ENCODE measurements around the gene TSPOAP1.

The TSPOAP1 gene

DNA sequence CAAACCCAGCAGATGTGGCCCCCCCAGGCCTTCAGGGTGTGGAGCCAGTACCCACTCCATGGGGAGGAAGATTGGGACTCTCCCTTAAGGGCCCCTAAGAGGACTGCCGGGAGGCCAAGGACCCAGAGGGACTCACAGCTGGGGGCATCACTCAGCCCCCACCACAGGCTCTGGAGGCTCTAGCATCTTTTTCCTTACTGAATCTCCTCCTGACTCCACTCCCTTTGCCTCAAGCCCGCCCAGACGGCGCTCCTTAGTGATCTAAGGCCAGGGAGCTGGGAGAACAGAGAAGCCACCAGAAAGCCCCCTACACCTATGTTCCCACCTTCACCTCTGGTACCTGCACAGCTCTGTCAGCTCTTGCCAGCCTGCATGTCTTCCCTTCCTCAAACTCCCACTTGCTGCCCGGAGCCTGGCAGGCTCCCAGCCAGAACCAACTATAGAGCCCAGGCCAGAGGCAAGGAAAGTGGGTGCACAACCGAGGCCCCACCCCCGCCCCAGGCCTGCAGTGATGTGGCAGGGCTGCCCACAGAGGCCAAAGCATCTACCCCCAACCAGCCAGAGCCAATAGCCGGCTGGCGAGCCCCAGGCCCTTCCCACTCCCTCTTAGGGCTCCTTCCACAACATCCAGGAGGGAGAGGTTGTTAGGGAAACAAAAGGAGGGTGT lies 25.5 kb downstream of the TSPOAP1 start:
- DNase-seq = no peak

DNA sequence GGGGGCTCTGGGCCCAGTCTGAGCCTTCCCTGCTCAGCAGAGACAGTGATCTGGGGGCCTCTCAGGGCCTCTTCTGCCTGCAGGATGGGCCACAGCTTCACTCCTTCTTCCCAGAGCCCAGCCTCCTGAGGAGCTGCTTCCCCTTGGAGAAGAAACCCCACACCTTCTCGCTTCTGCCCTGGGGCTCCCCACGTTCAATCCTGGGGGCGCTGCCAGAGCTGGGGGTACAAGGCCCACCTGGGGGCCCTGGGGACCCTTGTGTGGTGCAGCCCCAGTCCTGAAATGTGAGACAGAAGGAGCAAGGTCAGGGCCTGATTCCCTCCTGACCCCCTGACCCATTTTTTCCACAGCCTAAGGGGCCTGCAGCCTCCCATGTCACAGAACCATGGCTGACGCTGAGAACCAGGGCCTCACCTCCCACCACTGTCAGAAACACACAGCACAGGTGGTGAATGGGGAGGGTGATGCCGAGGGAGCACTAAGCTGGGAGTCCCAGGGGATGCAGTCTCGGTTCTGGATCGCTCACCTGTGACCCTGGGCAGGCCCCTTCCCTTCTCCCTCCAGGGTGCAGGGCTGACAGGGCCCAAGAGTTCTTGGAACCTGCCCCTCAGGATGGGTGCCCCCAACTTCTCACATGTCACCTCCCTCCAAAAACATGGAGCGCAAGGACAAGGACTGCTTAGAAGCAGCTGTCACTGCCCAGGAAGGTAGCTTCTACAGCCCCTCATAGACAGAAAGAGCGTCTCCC lies 26.2 kb downstream of the TSPOAP1 start:
- no peak for DNase-seq

DNA sequence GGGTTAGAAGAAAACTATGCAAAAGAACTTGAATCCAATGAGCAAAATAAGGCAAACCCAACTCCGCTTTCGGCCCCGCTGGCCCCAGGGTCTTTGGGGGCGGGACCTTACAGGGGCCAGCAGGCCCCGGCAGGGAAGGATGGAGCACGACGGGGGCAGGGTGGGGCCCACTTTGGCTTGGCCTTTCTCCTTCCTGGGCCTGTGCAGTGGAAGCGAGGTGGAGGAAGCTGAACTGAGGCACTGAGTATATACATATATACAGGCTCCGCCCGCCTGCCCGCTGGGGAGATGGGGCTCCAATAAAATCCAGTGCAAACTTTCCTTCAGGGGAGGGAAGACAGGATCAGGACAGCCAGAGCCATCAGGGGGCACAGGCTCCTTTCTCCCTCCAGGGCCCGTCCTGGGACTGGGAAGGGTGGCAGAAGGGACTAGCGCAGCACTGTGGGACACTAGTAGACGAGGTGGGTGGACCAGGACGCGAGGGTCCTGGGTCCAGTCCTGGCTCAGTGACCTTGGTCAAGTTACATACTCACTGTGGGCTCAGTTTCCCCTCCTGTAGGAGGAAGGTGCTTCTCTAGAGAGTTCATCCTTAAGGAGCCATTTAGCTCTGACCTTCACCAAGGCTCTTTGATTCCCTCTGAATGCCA lies 27.0 kb downstream of the TSPOAP1 start:
- DNase-seq = no peak

DNA sequence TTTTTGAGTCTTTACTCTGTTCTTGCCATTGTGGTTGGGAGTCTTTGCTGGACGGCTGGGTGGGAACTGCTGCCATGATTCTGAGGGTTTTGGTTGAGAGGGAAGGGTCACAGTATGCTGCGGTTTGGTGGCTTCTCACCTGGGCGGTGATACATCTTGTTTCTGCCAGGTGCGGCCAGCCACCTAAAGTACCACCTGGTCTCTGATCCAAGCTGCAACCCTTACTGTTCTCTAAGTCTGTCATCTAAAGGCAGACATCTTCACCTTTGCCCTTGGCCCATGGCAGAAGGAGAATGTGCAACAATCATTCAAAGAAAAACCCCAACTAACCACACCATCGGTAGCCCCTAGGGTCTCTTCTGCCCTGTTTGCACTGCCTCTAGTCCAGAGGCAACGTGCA lies 28.3 kb downstream of the TSPOAP1 start:
- no peak for DNase-seq

DNA sequence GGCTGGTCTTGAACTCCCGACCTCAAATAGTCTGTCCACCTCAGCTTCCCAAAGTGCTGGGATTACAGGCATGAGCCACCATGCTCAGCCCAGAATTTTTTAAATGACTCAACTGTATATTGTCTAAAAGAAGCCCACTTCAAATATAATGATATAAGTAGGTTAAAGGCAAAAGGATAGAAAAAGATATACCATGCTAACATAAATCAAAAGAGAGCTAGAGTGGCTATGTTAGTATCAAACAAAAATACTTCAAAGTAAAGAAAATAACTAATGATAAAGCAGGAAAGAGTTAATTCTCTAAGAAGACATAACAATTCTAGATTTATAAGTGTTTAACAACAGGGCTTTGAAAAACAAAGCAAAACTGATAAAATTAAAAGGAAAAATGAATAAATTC lies 34.6 kb downstream of the TSPOAP1 start:
- no peak for DNase-seq

DNA sequence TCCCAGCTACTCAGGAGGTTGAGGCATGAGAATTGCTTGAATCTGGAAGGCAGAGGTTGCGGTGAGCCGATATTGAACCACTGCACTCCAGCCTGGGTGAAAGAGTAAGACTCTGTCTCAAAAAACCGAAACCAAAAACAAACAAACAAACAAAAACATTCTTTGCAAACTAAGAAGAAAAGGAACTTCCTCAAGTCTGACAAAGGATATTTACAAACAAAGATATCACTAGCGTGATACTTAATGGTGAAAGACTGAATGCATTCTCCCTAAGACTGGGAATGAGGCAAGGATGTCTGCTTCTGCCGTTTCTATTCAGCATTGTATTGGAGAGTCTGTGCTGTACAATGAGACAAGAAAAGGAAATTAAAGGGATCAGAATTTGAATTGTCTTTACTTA lies 37.3 kb downstream of the TSPOAP1 start:
- DNase-seq = no peak

DNA sequence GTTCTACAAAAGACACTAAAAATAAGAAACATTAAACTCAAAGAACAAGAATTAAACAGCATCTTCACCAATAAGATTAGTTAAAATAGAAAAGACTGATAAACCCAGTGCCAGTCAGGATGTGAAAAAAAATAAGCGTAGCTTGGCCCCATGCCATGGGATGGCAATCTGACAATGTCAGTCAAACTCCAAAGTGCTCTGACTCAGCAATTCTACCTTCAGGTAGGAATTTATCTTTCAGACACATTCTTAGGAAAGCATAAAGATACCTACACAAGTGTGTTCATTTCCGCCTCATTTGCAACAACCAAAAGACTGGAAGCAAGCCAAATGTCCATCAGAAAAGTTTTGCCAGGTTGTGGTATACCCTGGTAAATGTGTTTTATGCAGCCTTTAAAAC lies 38.7 kb downstream of the TSPOAP1 start:
- DNase-seq = no peak

DNA sequence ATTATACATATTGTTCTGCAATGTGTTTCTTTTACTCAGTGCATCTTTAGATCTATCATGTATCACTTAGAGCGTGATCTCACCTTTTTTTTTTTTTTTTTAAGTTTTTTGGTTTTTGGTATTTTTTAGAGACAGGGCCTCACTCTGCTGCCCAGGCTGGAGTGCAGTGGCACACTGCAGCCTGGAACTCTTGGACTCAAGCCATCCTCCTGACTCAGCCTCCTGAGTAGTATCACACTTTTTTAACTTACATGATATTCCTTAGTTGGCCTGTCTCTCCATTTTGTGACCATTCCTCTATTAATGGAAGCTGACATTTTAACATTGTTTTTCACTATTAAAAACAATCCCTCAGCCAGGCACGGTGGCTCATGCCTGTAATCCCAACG lies 43.2 kb downstream of the TSPOAP1 start:
- no peak for DNase-seq

DNA sequence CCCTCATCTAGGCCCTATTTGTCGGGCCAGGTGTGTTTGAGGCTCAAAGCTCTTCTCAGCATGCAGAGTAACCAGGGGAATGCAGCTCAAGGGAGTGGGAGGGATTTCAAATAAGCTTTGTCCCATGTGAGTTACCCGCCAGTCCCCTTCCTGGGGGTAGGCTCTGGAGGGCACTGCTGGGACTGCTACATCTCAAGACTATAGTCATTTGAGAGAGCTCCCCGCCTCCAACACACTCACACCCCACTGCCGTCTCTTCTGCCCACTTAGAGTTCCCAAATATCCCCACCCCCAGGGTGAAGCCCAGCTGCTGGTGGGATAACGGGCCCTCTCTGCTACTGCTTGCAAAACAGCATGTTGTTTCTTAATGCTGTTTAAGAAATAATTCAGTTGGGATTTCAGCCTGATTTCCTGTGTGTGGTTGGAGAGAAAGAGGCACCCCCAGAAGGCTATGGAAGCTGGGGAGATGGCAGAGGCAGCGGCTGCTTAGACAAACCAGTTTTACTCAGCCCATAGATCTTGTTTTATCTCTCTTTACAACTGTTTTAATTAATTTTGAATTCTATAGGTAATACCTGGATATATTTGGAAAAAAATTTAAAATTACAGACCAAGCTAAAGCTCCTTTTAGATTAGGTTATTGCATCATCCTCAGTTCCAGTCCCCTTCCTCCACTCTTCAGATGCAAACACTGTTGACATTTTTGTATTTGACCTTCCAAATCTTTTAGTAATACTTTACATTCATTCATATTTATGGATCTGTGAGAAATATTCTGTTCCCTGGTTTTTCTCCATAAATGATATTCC lies 43.8 kb downstream of the TSPOAP1 start:
- no peak for DNase-seq

DNA sequence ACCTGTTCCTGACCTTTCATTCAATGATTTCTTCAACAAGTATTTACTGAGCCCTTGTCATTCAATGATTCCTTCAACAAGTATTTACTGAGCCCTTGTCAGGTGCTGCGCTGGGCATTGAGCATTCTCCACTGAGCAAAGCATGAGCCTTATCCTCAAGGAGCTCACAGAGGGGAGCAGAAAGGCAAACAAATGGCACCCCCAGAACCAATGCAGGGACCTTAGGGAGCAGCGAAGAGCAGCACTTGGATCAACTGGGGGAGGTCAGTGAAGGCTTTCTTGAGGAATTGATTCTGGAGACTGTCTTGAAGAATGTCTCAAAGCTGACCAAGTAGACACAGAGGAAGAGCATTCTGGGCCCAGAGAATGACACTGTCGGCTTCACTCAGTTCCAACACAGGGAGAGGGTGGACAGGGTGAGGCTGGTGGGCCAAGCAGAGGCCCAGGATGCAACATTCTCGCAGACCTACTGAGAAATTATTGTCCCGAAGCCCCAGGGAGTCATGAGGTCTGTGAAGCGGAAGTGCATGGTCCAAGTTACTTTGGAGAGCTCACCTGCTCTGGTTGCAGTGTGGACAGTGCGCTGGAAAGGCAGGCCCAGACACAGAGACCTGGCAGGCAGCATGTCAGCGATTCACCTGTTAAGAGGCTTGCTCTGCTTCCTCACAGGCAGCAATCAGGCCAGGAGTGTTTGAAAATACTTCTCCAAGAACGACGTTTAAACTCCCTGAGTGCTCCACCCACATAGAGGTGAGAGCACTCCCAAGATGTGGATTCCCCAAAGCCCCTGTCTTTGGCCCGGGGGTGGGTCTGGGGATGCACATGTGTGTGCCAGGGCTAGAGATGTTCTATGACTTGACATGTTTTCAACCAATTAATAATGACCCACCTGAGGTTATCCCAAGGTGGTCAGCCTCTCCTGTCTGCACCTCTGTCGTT lies 44.7 kb downstream of the TSPOAP1 start:
- DNase-seq = no peak

DNA sequence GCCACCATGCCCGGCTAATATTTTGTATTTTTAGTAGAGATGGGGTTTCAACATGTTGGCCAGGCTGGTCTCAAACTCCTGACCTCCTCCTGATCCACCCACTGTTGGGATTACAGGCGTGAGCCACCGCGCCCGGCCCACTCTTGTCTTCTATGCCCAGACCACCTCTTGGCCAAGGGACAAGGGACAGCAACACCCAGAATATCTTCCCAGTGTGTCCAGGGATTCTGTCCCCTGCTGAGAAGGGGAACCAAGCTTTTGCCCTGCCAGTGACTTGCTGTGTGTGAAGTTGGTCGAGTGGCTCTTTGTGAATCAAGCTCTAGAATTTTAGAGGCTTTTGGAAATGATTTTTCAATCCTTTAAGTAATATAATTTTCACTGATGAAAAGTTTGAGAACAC lies 46.2 kb downstream of the TSPOAP1 start:
- no peak for DNase-seq

DNA sequence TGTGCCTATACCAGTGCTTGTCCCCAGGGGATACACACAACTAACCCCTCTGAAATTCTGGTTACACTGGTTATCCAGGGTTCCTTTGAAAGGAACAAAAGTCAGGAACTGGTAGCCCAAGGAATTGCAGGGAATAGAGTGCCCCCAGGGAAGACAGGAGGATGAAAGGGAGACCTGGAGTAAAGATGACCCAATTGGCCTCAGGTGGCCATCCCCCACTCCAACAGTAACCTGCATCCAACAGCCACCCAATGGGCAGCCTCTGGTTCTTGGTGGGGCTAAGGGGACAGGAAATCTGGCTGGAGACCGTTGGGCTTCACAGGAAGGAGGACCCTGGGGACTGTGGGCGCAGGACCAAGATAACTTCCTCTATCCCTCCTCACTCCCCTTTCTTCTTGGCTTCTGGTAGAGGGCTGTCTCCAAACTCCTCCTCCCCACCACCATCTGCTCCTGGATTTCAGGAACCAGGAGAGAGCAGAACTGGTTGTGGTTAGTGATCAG lies 47.0 kb downstream of the TSPOAP1 start:
- no peak for DNase-seq

DNA sequence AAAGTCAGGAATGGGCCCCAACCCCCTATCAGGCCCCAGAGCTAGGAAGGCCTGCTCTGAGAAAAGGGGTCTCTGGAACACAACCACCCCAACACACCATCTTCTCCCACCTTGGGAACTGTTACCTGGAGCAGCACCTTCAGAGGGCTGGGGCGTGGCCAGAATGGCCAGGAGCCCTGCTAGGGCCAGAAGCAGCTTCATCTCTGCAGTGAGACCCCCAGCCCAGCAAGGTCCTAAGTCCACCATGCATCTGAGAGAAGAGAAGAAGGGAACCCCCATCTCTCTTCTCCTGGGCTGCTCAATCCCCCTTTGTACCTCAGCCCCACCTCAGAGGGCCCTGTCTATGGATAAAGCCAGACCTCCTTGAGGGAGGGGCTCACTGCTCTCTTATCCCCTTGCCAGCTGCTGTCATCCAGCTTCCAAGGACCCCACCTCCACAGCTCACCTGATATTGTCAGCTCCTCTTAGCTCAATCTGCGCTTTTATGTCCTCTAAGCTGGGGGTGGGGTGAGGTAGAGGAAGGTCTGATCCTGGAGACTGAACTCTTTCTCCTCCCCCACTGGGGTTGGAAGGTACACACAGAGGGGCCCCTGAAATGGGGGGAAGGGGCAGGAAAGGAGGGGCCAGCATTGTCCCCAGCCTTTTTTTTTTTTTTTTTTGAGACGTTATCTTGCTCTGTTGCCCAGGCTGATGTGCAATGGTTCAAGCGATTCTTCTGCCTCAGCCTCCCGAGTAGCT lies 47.9 kb downstream of the TSPOAP1 start, which contains the start of gene MPO:
MPO (minus strand) TSS at position 456 of the 738 bp plus-strand sequence; CDS start at position 279, 177 bp downstream.
- DNase-seq = no peak

DNA sequence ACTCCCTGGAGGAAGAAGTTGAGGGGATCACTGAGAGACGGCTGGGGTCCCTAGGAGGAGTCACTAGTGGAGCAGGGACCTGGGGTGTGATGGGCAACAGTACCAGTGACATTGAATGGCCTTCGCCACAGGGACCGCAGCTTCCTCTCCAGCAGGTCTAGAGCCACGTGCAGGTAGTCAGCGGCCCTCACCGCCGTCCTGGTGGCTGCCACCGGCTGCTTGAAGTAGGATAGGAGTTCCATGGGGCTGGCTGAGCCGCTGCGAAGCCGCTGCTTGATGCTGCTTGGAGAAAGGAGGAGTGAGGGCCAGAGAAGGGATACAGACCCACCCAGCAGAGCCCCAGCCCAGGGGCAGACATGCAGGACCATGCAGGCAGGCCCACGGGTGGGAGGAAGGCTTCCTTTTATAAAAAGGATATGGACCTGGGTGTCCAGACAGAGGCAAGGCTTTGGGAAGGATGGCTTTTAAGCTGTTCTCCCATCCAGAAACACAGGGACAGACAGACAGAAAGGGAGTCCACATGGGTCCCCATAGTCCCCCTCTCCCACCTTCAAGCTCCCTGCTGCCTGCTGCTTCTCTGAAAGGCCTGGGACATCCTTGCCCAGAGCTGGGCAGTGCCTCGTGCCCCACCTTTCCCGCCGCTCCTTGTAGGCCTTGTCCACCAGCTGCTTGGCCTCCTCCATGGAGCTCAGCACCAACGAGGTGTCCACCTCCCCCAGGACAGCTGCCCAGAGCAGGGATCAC lies 48.7 kb downstream of the TSPOAP1 start:
- DNase-seq = no peak

DNA sequence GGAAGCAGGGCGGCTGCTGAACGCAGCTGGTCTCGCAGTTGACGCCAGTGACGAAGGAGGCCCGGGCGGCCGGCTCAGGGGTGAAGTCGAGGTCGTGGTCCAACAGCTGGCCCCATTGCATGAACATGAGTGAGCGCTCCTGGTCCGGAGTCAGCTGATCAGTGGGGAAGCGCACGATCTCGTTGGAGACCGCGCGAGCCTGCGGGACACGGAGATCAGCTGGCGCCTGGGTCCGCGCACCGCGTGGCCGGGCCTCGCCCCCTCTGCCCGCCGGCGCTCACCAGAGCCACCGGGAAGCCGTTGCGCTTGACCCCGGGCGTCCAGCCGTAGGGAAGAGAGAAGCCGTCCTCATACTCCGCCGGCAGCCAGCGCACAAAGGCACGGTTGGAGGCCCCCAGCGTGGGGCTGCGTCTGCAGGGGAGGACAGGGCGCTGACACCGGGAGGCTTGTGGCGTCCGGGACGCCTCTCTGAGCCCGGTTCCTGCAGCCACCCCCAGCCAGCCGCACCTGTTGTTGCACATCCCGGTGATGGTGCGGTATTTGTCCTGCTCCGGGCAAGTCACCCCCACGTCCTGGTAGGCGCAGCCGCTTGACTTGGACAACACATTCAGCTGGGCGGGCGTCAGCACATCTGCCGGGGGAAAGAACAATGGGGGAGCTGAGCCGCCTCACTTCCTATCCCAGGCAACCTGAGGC lies 49.4 kb downstream of the TSPOAP1 start:
- DNase-seq = no peak

DNA sequence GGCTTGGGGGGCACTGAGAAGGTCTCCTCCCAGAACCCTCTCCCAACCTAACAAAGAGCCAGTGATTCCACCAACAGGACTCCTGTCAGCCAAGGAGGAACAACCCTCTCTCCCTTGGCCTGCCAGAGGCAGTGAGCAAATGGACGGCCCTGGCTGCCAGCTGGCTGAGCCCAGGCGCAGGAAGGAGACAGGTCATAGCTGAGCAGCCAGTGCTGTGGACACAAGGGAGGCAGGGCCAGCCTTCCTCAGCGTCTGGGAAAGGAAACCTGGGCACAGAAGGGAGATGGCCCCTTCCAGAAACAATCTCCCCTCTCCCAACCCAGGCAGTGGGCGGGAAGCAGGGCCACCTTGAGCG lies 50.0 kb downstream of the TSPOAP1 start:
- DNase-seq = no peak

DNA sequence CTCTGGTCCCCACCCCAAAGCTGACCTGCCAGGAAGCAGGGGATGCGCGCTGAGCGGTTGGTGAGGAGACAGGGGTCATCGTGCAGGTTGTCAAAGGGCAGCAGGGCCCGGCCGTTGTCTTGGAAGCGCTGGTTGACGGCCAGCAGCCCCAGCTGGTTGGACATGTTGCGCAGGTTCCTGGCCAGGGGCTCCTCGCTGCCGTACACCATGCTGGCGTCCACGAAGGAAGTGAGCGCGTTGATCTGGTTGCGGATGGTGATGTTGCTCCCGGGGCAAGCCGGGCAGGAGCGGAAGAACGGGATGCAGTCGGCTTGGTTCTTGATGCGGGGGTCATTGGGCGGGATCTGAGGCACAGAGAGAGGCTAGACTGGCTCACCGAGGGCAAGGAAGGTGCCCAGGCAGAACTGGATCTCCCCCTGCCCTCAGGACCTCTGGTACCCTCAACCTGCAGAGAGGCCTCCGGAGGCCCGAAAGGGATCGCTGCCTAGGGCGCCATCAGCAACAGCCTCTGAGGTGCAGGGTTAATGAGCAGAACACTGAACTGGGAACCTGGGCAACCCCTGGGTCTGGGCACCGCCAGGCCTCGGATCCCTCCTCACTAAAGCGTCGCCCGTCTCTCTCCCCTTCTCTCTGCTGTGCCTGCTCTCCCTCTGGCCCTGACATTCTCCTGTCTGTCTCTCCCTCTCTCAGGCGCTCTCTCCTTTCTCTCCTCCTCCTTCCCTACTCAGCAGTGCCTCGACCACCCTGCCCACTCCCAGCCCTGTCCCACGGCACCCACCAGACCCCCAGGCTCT lies 50.6 kb downstream of the TSPOAP1 start:
- no peak for DNase-seq

DNA sequence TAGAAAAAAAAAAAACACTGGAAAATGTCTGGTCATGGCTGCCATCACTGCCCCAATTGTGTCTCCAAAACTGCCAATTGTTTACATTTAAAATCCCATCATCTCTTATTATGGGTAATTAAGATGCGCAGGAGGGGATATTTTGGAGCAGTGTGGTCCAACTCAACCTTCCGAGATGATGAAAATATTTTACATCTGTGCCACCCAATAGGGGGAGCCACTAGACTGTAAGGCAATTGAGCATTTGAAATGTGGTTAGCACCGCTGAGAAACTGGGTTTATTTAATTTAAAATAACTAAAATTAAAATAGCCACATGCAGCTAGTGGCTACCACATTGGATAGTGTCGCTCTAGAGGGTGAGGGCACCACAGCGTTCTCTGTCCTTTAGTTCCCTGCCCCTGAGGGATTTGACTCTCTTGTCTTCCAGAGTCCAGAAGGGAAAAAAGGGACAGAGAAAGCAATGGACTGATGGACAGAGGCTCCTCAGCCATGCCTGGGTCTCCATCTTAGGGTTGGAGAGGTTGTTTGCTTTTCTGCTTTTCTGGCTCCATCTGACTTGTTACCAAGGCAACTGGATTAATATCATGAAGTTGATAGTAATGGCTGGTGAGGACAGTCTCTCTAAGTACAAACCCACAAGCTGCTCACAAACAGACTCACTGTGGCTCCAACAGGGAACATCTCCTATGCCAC lies 51.3 kb downstream of the TSPOAP1 start:
- DNase-seq = peak; percentile 20

Measured in NCI-H1694 (cell line).